Body of pancreas (tissue), 4 donors: ENCODE results near the gene ATOH8. TPM values are rescaled to one million over a fixed set of nuclear protein-coding genes. Genes with fewer than 3 reads are reported as not detected.

Experiments used
- ATAC-seq: fragments of 150-250 bp; one replicate; pipeline ENCODE4 v1.9.1; 2016
- DNase-seq, 4 donors: peaks; one replicate each; pipeline ENCODE4 v3.0.0-alpha.2; 2019
- H3K27ac ChIP-seq, 4 donors: fragments of 200-600 bp; sonication (generic); 1 replicate in 3 of 4; 2 replicates in 1 of 4; pipeline versions ENCODE4 v1.5.1 to v1.6.1; 2016 to 2019; ENCODE audit warnings: mild to moderate bottlenecking in 1 of 4, mixed read lengths in 1 of 4, moderate library complexity in 1 of 4
- H3K27me3 ChIP-seq, 2 donors: fragments of 200-600 bp; sonication (generic); one replicate each; pipeline ENCODE4 v1.6.0; 2016; ENCODE audit warnings: mild to moderate bottlenecking in 1 of 2
- H3K36me3 ChIP-seq, 2 donors: fragments of 200-600 bp; sonication (generic); replicated peaks in 1 of 2; 2 replicates each; pipeline ENCODE4 v1.5.1; 2016; ENCODE audit warnings: low read depth in 2 of 2; ENCODE audit not compliant: insufficient read depth in 1 of 2
- H3K4me1 ChIP-seq: fragments of 200-600 bp; sonication (generic); one replicate; pipeline ENCODE4 v1.6.0; 2016
- H3K4me3 ChIP-seq, 2 donors: fragments of 200-600 bp; sonication (generic); 1 replicate in 1 of 2; 2 replicates in 1 of 2; pipeline ENCODE4 v1.5.1; 2016 to 2019
- H3K9me3 ChIP-seq, 3 donors: fragments of 200-600 bp; sonication (generic); 1 replicate in 2 of 3; 2 replicates in 1 of 3; pipeline ENCODE4 v1.5.1; 2016
- POLR2A ChIP-seq, 3 donors: fragments of 450-650 bp; IDR thresholded peaks; one replicate each; pipeline ENCODE4 v1.6.1; 2016; ENCODE audit warnings: antibody characterized with exemption in 3 of 3, mild to moderate bottlenecking in 2 of 3
- WGBS, 2 donors: methylation state at CpG; one replicate each; pipeline ENCODE4 v1.1.5; 2017; 5-methylcytosine and 5-hydroxymethylcytosine counted together
- intact Hi-C: fragments of 100-400 bp; cut with DNase I; formaldehyde crosslinking; loops from one replicate; pipeline ENCODE4 v1.15.1; 2023
- total RNA-seq, 2 donors: library from RNA; depleted of rRNA; stranded (reverse); fragments of >200 nt; gene quantifications; one replicate each; pipeline ENCODE4 v1.1.0, GENCODE V29; 2016
- TF ChIP-seq, protein P1 (sequence below), 7 experiments: fragments of 450-650 bp in 4 of 7; fragments of 200-600 bp in 3 of 7; sonication (generic) in 3 of 7; IDR thresholded peaks; one replicate each; pipeline ENCODE4 v1.5.1; 2016 to 2019; ENCODE audit warnings: antibody characterized with exemption in 7 of 7

Gene ATOH8
- total RNA-seq, 2 donors from 2014 or later, result 12.9 to 14.5 TPM

DNA sequence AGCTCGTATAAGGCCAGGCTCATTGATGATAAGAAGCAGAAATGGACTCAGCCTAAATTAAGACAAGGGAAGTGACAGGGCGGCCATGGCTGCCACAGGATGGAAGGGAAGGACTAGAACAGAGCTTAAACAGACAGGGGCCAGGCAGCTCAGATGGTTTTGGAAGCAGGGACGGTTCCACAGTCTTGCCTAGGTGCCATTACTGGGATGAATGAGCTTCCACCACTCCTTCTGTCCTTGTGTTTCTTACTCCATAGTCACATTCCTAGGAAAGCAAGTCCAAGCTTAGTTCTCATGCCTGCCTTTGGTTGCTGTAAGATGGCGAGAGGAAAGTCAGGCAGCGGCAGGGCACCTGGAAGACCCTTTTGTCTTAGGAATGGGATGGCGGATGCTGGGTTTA, 47.7 kb upstream of the ATOH8 start:
- WGBS, 2 donors, result 78 to 88% methylated on average over 6 of the region's 6 CpGs
- TF ChIP-seq, protein P1, sequence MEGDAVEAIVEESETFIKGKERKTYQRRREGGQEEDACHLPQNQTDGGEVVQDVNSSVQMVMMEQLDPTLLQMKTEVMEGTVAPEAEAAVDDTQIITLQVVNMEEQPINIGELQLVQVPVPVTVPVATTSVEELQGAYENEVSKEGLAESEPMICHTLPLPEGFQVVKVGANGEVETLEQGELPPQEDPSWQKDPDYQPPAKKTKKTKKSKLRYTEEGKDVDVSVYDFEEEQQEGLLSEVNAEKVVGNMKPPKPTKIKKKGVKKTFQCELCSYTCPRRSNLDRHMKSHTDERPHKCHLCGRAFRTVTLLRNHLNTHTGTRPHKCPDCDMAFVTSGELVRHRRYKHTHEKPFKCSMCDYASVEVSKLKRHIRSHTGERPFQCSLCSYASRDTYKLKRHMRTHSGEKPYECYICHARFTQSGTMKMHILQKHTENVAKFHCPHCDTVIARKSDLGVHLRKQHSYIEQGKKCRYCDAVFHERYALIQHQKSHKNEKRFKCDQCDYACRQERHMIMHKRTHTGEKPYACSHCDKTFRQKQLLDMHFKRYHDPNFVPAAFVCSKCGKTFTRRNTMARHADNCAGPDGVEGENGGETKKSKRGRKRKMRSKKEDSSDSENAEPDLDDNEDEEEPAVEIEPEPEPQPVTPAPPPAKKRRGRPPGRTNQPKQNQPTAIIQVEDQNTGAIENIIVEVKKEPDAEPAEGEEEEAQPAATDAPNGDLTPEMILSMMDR (IDR thresholded peaks at IDR 0.05), result no peak
- H3K9me3 ChIP-seq, result no peaks in the 10 kb centered on the region
- H3K27ac ChIP-seq, result peak overlapping the region in 3 of 4 donors; percentile 15 to 74 (median 19)
- DNase-seq, result no peak
- H3K27me3 ChIP-seq, result no peaks in the 10 kb centered on the region
- no peaks in the 10 kb centered on the region for H3K36me3 ChIP-seq
- intact Hi-C loops, result no loop called here
- H3K4me1 ChIP-seq, result peaks cover 23% of the 10 kb centered on the region
- ATAC-seq, result no peak
- no peak overlapping the region for H3K4me3 ChIP-seq

- DNase-seq, result peak in 1 of 4 donors; percentile 82
- H3K36me3 ChIP-seq, result no peaks in the 10 kb centered on the region
- H3K4me3 ChIP-seq, result no peak overlapping the region
- peaks cover 23% of the 10 kb centered on the region for H3K4me1 ChIP-seq
- H3K9me3 ChIP-seq, result no peaks in the 10 kb centered on the region
- peak overlapping the region in 1 of 4 donors; percentile 74 for H3K27ac ChIP-seq
- no peaks in the 10 kb centered on the region for H3K27me3 ChIP-seq
- no peak for TF ChIP-seq POLR2A (IDR thresholded peaks at IDR 0.05)
- TF ChIP-seq, protein P1 (IDR thresholded peaks at IDR 0.05), result no peak
- WGBS, 2 donors, result 71 to 76% methylated on average over 10 of the region's 10 CpGs
- peak; percentile 2 for ATAC-seq
- intact Hi-C loops, result no loop called here
These were observed 47.0 kb upstream of the ATOH8 start for GRCh38 chr2:85706599-85707296.

- Histone ChIP-seq H3K36me3 (no peaks in the 10 kb centered on the region), H3K4me1 (peaks cover 23% of the 10 kb centered on the region), H3K4me3 (no peak overlapping the region), H3K27ac (peak overlapping the region in 1 of 4 donors; percentile 69), H3K9me3 (no peaks in the 10 kb centered on the region), H3K27me3 (no peaks in the 10 kb centered on the region)
- ATAC-seq, result peak; percentile 71
- DNase-seq, result peak; percentile 63 to 88 (median 74)
- TF ChIP-seq, protein P1 (IDR thresholded peaks at IDR 0.05), result peak; percentile 74 to 89 (median 87)
- no peak for TF ChIP-seq POLR2A (IDR thresholded peaks at IDR 0.05)
- intact Hi-C loops, result no loop called here
- 0 to 1% methylated on average over 10 of the region's 10 CpGs for WGBS, 2 donors
These were observed 46.5 kb upstream of the ATOH8 start for GRCh38 chr2:85707304-85707703.

GRCh38 chr2:85708641-85709040, 45.1 kb upstream of the ATOH8 start:
- peak overlapping the region in 3 of 4 donors; percentile 17 to 69 (median 47) for H3K27ac ChIP-seq
- ATAC-seq (peak; percentile 14), DNase-seq (no peak)

More at GRCh38 chr2:85708641-85709040, 45.1 kb upstream of the ATOH8 start:
- Histone ChIP-seq H3K27me3 (no peaks in the 10 kb centered on the region), H3K9me3 (no peaks in the 10 kb centered on the region), H3K4me3 (no peak overlapping the region), H3K4me1 (peaks cover 32% of the 10 kb centered on the region), H3K36me3 (no peaks in the 10 kb centered on the region)
- TF ChIP-seq, protein P1 (IDR thresholded peaks at IDR 0.05), result no peak
- TF ChIP-seq POLR2A (IDR thresholded peaks at IDR 0.05), result no peak
- 21 to 36% methylated on average over 1 of the region's 1 CpG for WGBS, 2 donors
- intact Hi-C loops, result no loop called here
